Activated CD8-positive, alpha-beta memory T cell treated with anti-CD3 and anti-CD28 coated beads, Interleukin-2, amount 10 ng/mL, durations not matched to agents 7 days and 5 days (primary cell): ENCODE results near the gene KIAA2012. TPM values are rescaled to one million over a fixed set of nuclear protein-coding genes. Genes with fewer than 3 reads are reported as not detected.

Experiments
- ATAC-seq: fragments of 150-1000 bp; cut with Tn5 transposase; one replicate; pipeline ENCODE4 v1.10.0; 2021; ENCODE audit warnings: moderate library complexity
- CTCF ChIA-PET: fragments of 350-600 bp; sonication (Branson Sonifier 250); formaldehyde crosslinking; loops from one replicate; lab custom pipeline; 2021; ENCODE audit warnings: antibody characterized with exemption; lab: Charles Lee
- DNase-seq: peaks from one replicate; pipeline ENCODE4 v3.0.0-alpha.2; 2020
- H3K27ac Mint-ChIP-seq: one replicate; pipeline ENCODE4 v1.8.0; 2021; ENCODE audit warnings: mild to moderate bottlenecking, mixed read lengths
- H3K27me3 Mint-ChIP-seq: one replicate; pipeline ENCODE4 v1.8.0; 2021; ENCODE audit warnings: mixed read lengths
- H3K36me3 Mint-ChIP-seq: one replicate; pipeline ENCODE4 v1.8.0; 2021; ENCODE audit warnings: mild to moderate bottlenecking, mixed read lengths
- H3K4me1 Mint-ChIP-seq: one replicate; pipeline ENCODE4 v1.8.0; 2021; ENCODE audit warnings: mixed read lengths
- H3K4me3 Mint-ChIP-seq: one replicate; pipeline ENCODE4 v1.8.0; 2021; ENCODE audit warnings: mild to moderate bottlenecking, moderate library complexity, mixed read lengths
- H3K9me3 Mint-ChIP-seq: one replicate; pipeline ENCODE4 v1.8.0; 2022; ENCODE audit warnings: low read depth, mixed read lengths
- total RNA-seq, 2 experiments: library from RNA; stranded (reverse); gene quantifications; one replicate each; pipeline ENCODE4 v1.2.3, GENCODE V29; 2021

The KIAA2012 gene
- total RNA-seq, 2 experiments from 2014 or later, result 0.05 TPM; not detected in 1

- H3K27ac Mint-ChIP-seq, result no peak overlapping the region
- CTCF ChIA-PET, result no interaction called here
- ATAC-seq, result no peak
- no peak overlapping the region for H3K4me3 Mint-ChIP-seq
- no peaks in the 10 kb centered on the region for H3K4me1 Mint-ChIP-seq
- H3K36me3 Mint-ChIP-seq, result no peaks in the 10 kb centered on the region
- H3K9me3 Mint-ChIP-seq, result no peaks in the 10 kb centered on the region
- peaks cover 20% of the 10 kb centered on the region for H3K27me3 Mint-ChIP-seq
- no peak for DNase-seq
Observed at GRCh38 chr2:202105025-202105424, 32.0 kb downstream of the KIAA2012 start.

DNA sequence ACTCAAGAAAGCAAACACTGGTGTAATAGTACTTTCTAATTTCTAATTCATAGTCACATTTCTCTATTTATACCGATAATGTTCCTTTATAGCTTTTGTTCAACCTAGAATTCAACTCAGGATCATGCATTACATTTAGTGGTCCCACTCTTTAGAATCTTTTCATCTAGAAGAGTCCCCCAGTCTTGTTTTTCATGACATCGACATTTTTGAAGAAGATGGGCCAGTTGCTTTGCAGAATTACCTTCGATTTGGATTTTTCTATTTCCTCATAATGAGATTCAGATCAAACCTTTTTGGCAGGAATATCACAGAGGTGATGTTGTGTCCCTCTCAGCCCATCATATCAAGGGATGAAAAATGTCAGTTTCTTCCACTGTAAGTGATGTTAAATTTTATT lies 35.3 kb downstream of the KIAA2012 start:
- Mint-ChIP-seq H3K4me3 (no peak overlapping the region), H3K4me1 (no peaks in the 10 kb centered on the region), H3K9me3 (no peaks in the 10 kb centered on the region), H3K27ac (no peak overlapping the region), H3K27me3 (peaks cover 18% of the 10 kb centered on the region), H3K36me3 (no peaks in the 10 kb centered on the region)
- DNase-seq, result no peak
- CTCF ChIA-PET, result no interaction called here
- ATAC-seq, result no peak

- ATAC-seq (no peak), DNase-seq (no peak)
- Mint-ChIP-seq H3K27me3 (peaks cover 18% of the 10 kb centered on the region), H3K36me3 (no peaks in the 10 kb centered on the region), H3K4me1 (no peaks in the 10 kb centered on the region), H3K27ac (no peak overlapping the region), H3K4me3 (no peak overlapping the region), H3K9me3 (no peaks in the 10 kb centered on the region)
- CTCF ChIA-PET, result no interaction called here
Observed at GRCh38 chr2:202109139-202109736, 36.2 kb downstream of the KIAA2012 start.

- Mint-ChIP-seq H3K27me3 (peaks cover 16% of the 10 kb centered on the region), H3K4me1 (peaks cover 1% of the 10 kb centered on the region), H3K27ac (no peak overlapping the region), H3K36me3 (no peaks in the 10 kb centered on the region), H3K4me3 (no peak overlapping the region), H3K9me3 (no peaks in the 10 kb centered on the region)
- DNase-seq (no peak), ATAC-seq (no peak)
- CTCF ChIA-PET, result no interaction called here
Observed at GRCh38 chr2:202109737-202110184, 36.7 kb downstream of the KIAA2012 start.

GRCh38 chr2:202110491-202110890 lies 37.4 kb downstream of the KIAA2012 start:
- CTCF ChIA-PET, result no interaction called here
- peaks cover 5% of the 10 kb centered on the region for H3K4me1 Mint-ChIP-seq
- ATAC-seq (no peak), DNase-seq (no peak)
- peaks cover 24% of the 10 kb centered on the region for H3K27me3 Mint-ChIP-seq
- no peaks in the 10 kb centered on the region for H3K36me3 Mint-ChIP-seq
- no peak overlapping the region for H3K4me3 Mint-ChIP-seq
- no peak overlapping the region for H3K27ac Mint-ChIP-seq
- no peaks in the 10 kb centered on the region for H3K9me3 Mint-ChIP-seq

DNA sequence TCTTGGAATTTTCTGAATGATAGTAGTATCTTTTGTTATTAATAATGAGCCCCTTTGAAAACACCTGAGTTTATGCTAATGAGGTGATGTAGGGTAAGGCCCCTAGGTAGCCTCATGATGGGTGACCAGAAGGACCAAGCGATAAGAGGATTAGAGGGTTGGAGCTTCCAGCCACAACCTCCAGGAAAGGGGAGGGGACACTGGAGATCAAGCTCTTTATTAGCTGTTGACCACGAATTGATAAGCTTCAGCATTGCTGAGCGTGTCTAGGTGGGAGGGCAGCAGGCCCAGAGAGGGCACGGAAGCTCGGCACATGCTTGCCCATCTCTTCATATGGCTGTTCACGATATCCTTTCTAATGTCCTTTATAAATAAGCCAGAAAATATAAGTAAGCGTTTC lies 39.0 kb downstream of the KIAA2012 start:
- no peak for DNase-seq
- no peak overlapping the region for H3K27ac Mint-ChIP-seq
- H3K4me3 Mint-ChIP-seq, result no peak overlapping the region
- no peaks in the 10 kb centered on the region for H3K36me3 Mint-ChIP-seq
- CTCF ChIA-PET, result no interaction called here
- no peaks in the 10 kb centered on the region for H3K9me3 Mint-ChIP-seq
- ATAC-seq, result no peak
- peaks cover 5% of the 10 kb centered on the region for H3K4me1 Mint-ChIP-seq
- H3K27me3 Mint-ChIP-seq, result peaks cover 31% of the 10 kb centered on the region

DNA sequence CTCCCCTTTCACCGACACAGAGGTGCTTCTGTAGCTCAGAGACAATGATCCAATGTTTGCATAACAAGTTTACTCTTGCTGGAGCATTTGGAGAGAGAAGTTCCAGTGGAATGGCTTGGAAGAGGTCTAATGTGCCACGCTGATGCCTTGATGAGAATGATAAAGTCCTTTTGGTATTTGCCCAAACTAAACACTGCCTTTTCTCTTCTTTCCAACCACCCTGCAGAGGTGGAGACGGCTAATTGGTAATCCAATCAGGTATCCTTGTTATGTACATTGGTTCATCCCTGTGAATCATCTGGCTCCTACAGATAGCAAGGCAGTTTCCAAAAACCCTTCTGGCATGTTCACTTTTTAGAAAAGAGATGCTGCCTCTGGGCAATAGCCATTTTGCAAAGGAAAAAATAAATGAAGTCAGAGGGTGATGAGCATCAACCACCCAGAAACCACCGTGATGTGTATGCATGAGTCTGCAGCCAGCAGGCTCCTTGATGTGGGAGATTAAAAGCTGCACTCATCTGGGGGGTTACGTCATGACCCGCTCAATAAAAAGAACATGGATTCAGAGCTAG lies 40.6 kb downstream of the KIAA2012 start:
- H3K36me3 Mint-ChIP-seq, result no peaks in the 10 kb centered on the region
- H3K4me1 Mint-ChIP-seq, result peaks cover 5% of the 10 kb centered on the region
- CTCF ChIA-PET, result no interaction called here
- H3K27ac Mint-ChIP-seq, result no peak overlapping the region
- DNase-seq, result no peak
- H3K9me3 Mint-ChIP-seq, result no peaks in the 10 kb centered on the region
- H3K4me3 Mint-ChIP-seq, result no peak overlapping the region
- no peak for ATAC-seq
- H3K27me3 Mint-ChIP-seq, result peaks cover 32% of the 10 kb centered on the region

- ATAC-seq (no peak), DNase-seq (no peak)
- peaks cover 5% of the 10 kb centered on the region for H3K4me1 Mint-ChIP-seq
- H3K36me3 Mint-ChIP-seq, result no peaks in the 10 kb centered on the region
- CTCF ChIA-PET, result no interaction called here
- peaks cover 32% of the 10 kb centered on the region for H3K27me3 Mint-ChIP-seq
- no peak overlapping the region for H3K4me3 Mint-ChIP-seq
- H3K9me3 Mint-ChIP-seq, result no peaks in the 10 kb centered on the region
- H3K27ac Mint-ChIP-seq, result no peak overlapping the region
Observed at GRCh38 chr2:202114291-202114690, 41.2 kb downstream of the KIAA2012 start.

GRCh38 chr2:202114795-202115194 lies 41.7 kb downstream of the KIAA2012 start:
- no peak for DNase-seq
- Mint-ChIP-seq H3K36me3 (no peaks in the 10 kb centered on the region), H3K4me3 (no peak overlapping the region), H3K9me3 (no peaks in the 10 kb centered on the region), H3K4me1 (peaks cover 5% of the 10 kb centered on the region), H3K27me3 (peaks cover 28% of the 10 kb centered on the region), H3K27ac (no peak overlapping the region)
- CTCF ChIA-PET, result no interaction called here
- no peak for ATAC-seq

GRCh38 chr2:202115479-202115971 lies 42.5 kb downstream of the KIAA2012 start:
- no peak for ATAC-seq
- CTCF ChIA-PET, result no interaction called here
- no peak for DNase-seq
- Mint-ChIP-seq H3K36me3 (no peaks in the 10 kb centered on the region), H3K27ac (no peak overlapping the region), H3K9me3 (no peaks in the 10 kb centered on the region), H3K4me1 (peaks cover 5% of the 10 kb centered on the region), H3K4me3 (no peak overlapping the region), H3K27me3 (peaks cover 26% of the 10 kb centered on the region)

DNA sequence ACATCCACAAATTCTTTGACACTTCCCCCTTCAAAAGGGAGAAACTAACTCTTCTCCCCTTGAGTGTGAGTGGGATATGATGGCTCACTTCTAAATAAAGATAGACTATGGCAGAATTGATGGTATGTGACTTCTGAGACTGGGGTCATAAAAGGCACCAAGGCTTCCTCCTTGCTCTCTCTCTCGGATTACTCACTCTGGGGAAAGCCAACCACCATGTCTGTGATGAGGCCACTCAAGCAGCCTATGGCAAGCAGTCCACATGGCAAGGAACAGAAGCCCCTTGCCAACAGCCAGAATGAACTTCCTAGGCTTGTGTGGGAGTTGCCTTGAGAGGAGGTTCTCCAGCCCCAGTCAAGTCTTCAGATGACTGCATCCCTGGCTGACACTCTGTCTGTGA lies 43.6 kb downstream of the KIAA2012 start:
- no peak overlapping the region for H3K27ac Mint-ChIP-seq
- H3K36me3 Mint-ChIP-seq, result no peaks in the 10 kb centered on the region
- DNase-seq (no peak), ATAC-seq (no peak)
- H3K27me3 Mint-ChIP-seq, result peaks cover 26% of the 10 kb centered on the region
- CTCF ChIA-PET, result no interaction called here
- H3K4me3 Mint-ChIP-seq, result no peak overlapping the region
- H3K9me3 Mint-ChIP-seq, result no peaks in the 10 kb centered on the region
- H3K4me1 Mint-ChIP-seq, result peaks cover 6% of the 10 kb centered on the region

DNA sequence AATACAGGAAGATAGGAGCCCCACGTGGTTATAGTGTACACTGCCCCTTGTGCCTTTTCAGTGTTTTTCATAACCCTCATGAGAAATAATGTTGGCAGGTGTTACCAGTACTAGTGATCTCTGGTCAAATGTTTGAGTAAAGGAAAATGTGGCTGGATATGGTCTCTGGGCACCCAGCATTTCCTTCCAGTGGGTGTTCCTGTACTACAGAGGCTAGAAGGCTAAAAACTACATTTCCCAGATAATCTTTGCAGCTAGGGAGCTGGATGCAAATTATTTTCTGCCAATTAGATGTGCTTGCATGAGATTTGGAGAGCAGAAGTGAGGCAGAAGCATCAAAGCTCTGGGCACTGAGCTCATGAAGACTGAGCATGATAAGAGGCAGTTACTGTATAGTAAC lies 45.1 kb downstream of the KIAA2012 start:
- H3K27ac Mint-ChIP-seq, result no peak overlapping the region
- H3K4me3 Mint-ChIP-seq, result no peak overlapping the region
- CTCF ChIA-PET, result no interaction called here
- ATAC-seq, result no peak
- H3K36me3 Mint-ChIP-seq, result no peaks in the 10 kb centered on the region
- no peaks in the 10 kb centered on the region for H3K9me3 Mint-ChIP-seq
- H3K27me3 Mint-ChIP-seq, result peaks cover 22% of the 10 kb centered on the region
- no peak for DNase-seq
- H3K4me1 Mint-ChIP-seq, result peaks cover 11% of the 10 kb centered on the region

DNA sequence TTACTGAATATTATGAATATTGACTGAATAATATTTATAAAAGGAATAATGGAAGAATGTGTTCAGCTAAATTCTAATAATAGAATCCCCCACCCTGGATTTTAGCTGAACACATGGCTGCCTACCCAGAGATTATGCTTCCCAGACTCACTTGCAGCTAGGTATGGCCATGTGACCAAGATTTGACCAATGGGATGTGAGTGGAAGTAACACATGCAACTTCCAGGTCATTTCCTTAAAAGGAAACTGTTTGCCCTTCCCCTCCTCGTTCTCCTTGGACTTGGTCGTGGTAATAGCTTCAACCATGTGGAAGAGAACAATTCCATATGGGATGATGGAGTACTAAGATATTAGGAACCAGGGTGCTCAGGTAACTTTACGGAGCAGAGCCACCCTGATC lies 47.8 kb downstream of the KIAA2012 start:
- Mint-ChIP-seq H3K4me1 (peaks cover 19% of the 10 kb centered on the region), H3K4me3 (no peak overlapping the region), H3K27me3 (peaks cover 25% of the 10 kb centered on the region), H3K9me3 (no peaks in the 10 kb centered on the region), H3K36me3 (no peaks in the 10 kb centered on the region), H3K27ac (no peak overlapping the region)
- ATAC-seq (no peak), DNase-seq (no peak)
- CTCF ChIA-PET, result no interaction called here

DNA sequence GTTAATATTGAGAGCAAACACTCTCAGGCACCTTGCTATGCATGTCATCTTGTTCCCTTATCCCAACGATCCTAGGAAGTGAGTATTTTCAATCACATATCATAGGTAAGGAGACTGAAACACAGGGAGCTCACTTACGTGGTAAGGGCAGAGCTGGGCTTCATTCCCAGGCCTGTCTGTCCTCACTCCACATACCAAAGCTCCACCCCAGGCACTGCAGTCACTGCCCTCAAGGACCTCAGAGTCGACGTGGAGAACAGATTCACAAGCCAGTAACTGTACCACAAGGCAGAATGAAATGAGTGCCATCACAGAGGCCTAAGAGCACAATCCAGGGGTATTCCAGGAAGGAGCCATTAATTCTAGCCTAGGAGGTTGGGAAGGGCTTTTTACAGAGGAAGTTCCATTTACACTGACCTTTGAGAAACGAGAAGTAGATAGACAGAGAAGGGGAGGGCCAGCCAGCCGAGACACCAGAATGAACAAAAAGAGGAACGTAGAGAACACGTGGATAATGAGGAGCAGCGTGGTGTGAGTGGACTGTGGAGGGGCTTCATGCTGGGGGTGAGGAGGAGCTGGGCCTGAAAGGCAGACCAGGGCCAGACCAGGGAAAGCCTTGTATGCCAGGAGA lies 48.6 kb downstream of the KIAA2012 start:
- ATAC-seq (no peak), DNase-seq (no peak)
- Mint-ChIP-seq H3K27me3 (peaks cover 23% of the 10 kb centered on the region), H3K4me3 (no peak overlapping the region), H3K27ac (no peak overlapping the region), H3K4me1 (peaks cover 19% of the 10 kb centered on the region), H3K36me3 (no peaks in the 10 kb centered on the region), H3K9me3 (no peaks in the 10 kb centered on the region)
- CTCF ChIA-PET, result no interaction called here
